ENCODE results near the gene TDRD15.

The TDRD15 gene

GRCh38 chr2:21103274-21103891 lies 20.4 kb upstream of the TDRD15 start:
- DNase-seq (ENCODE audit: low read depth), result no peak
- no peak for TF ChIP-seq CTCF (conservative IDR thresholded peaks at IDR 0.05; ENCODE audit: control insufficient read depth, insufficient read depth, low read depth, low read length)
- H3K4me3 ChIP-seq (ENCODE audit: control insufficient read depth, low read depth, low read length), result no peak overlapping the region

DNA sequence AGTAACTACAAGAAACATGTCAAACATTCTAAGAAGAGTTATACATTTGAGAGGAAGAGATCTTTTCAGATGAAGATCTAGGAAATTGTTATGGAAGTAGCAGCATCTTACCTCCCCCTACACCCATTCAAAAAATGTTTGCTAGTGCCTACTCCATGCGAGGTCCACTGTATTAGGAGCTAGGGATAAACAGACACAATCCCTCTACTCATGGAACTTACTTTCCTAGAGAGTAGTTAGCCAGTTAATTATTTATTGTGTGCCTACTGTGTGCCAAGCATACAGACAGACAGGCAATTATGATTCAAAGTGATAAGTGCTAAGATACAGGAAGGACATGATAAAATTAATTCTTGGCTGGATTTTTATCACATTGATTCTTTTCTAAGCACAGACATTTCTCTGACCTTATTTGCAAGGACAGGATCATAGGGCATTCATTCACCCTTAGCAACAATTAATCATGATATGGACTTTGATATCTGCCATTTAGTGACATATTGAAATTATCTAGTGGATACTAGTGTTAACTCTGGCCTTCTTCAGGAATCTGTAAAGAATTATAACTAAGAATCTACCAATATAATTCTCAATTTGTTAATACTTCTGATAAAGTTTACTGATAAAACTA lies 19.6 kb upstream of the TDRD15 start:
- H3K4me3 ChIP-seq (ENCODE audit: control insufficient read depth, low read depth, low read length), result no peak overlapping the region
- no peak for TF ChIP-seq CTCF (conservative IDR thresholded peaks at IDR 0.05; ENCODE audit: control insufficient read depth, insufficient read depth, low read depth, low read length)
- DNase-seq (ENCODE audit: low read depth), result no peak

DNA sequence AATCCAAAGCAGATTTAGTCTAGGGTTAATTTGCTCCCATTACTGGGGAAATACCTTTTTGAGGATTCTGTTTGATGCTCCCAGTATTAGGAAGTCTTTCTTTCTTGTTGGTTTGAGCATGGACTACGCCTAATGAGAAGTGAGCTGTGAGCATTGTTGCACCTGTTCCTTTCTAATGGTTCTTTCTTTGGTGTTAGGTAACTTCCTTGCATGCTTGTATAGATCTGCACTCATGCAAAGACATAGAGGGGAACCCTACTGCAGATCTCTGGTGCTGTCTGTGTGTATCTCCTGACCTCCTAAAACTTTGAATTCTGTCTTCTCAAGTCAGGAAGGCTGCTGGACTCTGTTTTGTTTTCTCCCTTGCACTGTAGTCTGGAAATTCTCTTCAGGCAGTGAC lies 12.8 kb upstream of the TDRD15 start:
- no peak for DNase-seq (ENCODE audit: low read depth)
- no peak overlapping the region for H3K4me3 ChIP-seq (ENCODE audit: control insufficient read depth, low read depth, low read length)
- TF ChIP-seq CTCF (conservative IDR thresholded peaks at IDR 0.05; ENCODE audit: control insufficient read depth, insufficient read depth, low read depth, low read length), result no peak

DNA sequence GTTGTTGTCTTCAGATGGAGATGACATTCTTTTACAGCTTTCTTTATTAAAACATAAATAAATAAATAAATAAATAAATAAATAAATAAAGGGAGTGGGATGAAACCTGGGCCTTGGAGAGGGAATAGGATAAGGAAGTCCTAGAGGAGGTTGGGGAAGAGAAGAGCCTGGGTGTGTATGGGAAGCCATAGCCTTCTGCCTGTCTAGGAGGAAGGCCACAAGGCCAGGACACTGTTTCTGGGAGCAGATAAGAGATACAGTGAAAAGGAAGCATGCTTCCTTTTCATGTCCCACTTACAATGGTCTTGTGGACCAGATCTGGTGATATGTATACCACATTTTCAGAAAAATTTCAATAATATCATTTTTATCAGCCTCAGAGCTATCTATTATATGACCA lies 6.1 kb upstream of the TDRD15 start:
- no peak overlapping the region for H3K4me3 ChIP-seq (ENCODE audit: control insufficient read depth, low read depth, low read length)
- DNase-seq (ENCODE audit: low read depth), result no peak
- TF ChIP-seq CTCF (conservative IDR thresholded peaks at IDR 0.05; ENCODE audit: control insufficient read depth, insufficient read depth, low read depth, low read length), result no peak

DNA sequence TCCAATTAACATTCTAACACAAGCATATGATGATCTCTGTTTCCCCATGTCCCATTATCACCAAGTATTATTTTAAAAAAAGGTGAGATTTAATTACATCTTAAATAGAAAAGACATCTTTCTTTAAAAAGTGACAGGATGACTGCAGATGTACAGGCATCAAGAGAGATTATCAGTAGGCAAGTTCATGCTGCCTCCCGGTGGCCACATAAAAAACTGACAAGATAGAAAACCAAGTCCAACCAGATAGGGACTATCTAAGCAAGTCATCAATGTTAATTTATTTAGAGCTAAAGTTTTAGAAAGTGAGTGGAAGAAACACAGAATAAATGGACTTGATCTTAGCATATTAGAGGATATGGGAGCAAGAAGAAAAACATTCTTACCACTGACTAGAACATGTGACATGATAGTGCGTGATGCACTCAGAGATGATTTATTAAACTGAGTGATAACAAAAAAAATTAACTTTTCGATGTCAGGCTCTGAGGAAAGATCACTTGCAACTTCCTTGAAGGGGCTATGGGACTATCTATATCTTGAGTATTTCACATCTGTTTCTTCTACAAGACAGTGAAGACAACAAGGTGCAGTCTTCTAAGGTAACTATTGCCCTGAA lies 5.4 kb upstream of the TDRD15 start:
- no peak overlapping the region for H3K4me3 ChIP-seq (ENCODE audit: control insufficient read depth, low read depth, low read length)
- peak; percentile 26 for DNase-seq (ENCODE audit: low read depth)

DNA sequence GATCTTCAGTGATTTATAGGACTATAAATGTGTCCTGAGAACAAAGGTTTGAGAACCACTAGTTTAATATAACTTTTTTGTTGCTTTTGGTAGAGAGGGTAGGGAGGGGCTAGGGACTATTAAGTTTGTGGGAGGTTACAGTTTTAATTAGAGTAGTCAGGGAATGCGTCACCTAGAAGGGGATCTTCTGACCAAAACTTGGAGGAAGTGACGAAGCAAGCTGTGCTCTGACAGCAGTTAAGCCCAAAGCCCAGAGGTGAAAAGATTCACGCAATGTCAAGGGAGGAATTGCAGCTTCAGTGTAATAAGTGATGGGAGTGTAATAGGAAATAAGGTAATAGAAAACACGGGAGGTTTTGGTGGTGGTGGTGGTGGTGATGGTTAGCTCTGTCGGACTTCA lies 8.1 kb downstream of the TDRD15 start:
- no peak for TF ChIP-seq CTCF (conservative IDR thresholded peaks at IDR 0.05; ENCODE audit: control insufficient read depth, insufficient read depth, low read depth, low read length)

More for the DNA sequence above, 5.4 kb upstream of the TDRD15 start:
- TF ChIP-seq CTCF (conservative IDR thresholded peaks at IDR 0.05; ENCODE audit: control insufficient read depth, insufficient read depth, low read depth, low read length), result peak; percentile 29

More for the DNA sequence above, 8.1 kb downstream of the TDRD15 start:
- H3K4me3 ChIP-seq (ENCODE audit: control insufficient read depth, low read depth, low read length), result no peak overlapping the region
- DNase-seq (ENCODE audit: low read depth), result no peak

Data from fibroblast of mammary gland (primary cell).